Measurements from ENCODE around the gene GNAI1.

Gene GNAI1

DNA sequence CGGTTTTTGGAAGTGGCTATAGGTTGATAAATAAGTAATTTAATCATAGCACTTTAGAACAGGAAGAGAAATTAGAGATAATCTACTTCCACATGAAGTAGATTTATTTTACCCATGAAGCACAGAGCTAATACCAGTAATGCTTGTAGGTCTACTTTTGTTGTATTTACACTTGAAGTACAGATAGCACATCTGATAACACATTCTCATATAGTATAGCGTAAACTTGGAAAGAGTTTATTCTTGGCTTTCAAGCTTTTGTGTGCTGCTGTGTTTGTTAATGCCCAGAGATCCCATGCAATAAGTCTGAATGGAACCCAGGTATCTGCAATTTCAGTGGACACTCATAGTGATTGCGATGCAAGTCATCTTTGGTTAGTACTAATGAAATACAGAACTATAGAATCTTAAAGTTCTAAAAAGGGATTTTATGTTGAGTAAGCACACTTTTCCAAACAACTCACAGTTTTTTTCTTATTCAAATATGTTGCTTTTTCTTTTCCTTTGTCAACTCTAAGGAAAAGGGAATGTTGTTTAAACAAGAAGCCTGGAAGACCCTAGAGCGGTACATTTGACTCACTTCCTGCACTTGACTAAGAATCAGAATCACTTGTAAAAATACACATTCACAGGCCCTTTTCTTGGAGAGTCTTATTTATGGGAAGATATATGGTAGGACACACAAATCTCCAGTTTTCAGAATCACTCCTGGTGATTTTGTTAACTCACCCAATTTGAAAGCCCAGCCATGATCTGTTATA, 105.8 kb downstream of the GNAI1 start:
- Mint-ChIP-seq H3K27ac (no peak overlapping the region), H3K9me3 (no peaks in the 10 kb centered on the region), H3K27me3 (no peaks in the 10 kb centered on the region), H3K4me3 (no peak overlapping the region), H3K4me1 (no peaks in the 10 kb centered on the region), H3K36me3 (no peaks in the 10 kb centered on the region)

DNA sequence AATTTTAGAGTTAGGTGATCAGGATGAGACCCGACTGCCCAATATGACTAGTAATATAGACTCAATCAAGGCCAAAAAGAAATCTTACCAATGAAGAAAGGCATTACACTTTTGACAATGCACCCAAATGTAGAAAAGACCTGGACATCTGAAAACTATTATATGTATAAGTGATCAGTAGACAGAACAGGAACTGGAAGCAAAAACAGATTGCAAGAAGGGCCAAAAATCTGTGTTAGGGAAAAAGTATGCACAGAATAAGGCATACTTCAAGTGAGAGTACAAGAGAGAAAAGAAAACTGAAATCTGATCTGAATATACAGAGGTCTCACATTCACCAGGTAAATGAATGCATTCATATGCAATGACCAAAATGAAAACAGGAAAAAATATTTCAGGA, 107.0 kb downstream of the GNAI1 start:
- no peaks in the 10 kb centered on the region for H3K9me3 Mint-ChIP-seq
- H3K27ac Mint-ChIP-seq: no peak overlapping the region
- no peaks in the 10 kb centered on the region for H3K36me3 Mint-ChIP-seq
- H3K4me3 Mint-ChIP-seq: no peak overlapping the region
- H3K27me3 Mint-ChIP-seq: no peaks in the 10 kb centered on the region
- no peaks in the 10 kb centered on the region for H3K4me1 Mint-ChIP-seq

DNA sequence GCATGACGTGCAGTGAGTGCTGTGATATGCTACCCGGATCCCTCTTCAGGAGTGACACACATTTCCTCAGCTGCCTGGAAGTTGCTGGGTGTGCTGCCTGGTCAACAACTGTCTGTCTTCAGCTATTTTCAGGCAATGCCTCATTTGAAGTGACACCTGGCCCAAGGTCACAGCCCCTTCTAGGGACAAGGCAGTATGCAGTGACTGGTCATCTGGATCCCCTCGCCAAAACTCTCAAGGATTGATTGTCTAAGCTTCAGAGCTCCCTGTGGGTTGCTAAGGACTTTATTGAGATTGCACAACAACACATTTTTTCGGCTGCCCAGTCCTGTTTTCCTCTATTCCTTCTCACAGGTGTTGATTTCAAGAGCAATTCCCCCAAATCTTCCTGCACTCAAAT, 108.8 kb downstream of the GNAI1 start:
- H3K36me3 Mint-ChIP-seq: no peaks in the 10 kb centered on the region
- no peaks in the 10 kb centered on the region for H3K9me3 Mint-ChIP-seq
- H3K27ac Mint-ChIP-seq: no peak overlapping the region
- no peaks in the 10 kb centered on the region for H3K4me1 Mint-ChIP-seq
- no peak overlapping the region for H3K4me3 Mint-ChIP-seq
- H3K27me3 Mint-ChIP-seq: no peaks in the 10 kb centered on the region

DNA sequence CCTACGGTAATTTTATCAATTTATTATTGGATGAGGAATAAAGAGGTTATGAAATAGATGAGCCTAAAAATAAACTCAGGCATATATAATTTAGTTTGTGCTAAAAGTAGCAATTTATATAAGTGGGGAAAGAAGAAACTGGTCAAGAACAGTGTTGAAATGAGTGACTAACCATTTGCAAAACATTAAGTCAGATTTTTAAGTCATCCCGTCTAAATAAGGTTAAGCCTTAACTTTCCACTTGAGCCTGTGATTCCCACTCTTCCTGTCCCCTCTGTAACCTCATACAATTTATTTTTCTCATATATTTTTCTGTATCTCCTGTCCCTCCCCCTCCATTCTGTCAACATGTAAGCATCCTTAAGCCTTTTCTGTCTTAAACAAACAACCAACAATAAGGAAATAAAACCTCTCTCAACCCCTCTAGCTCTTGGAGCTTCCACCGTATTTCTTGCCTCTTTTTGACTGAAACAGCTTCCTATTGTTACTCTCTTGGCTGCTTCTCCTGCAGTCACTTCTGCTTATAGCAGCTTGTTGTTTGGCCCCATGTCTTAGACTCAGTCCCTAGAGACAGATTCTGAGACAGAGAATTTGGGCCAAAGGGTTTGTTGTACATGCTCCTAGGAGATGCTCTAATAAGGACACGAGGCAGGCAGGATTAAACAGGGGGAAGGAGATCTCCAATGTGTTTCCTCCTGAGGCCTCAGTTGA, 109.7 kb downstream of the GNAI1 start:
- Mint-ChIP-seq H3K27ac (no peak overlapping the region), H3K9me3 (no peaks in the 10 kb centered on the region), H3K27me3 (no peaks in the 10 kb centered on the region), H3K4me1 (no peaks in the 10 kb centered on the region), H3K4me3 (no peak overlapping the region), H3K36me3 (no peaks in the 10 kb centered on the region)

DNA sequence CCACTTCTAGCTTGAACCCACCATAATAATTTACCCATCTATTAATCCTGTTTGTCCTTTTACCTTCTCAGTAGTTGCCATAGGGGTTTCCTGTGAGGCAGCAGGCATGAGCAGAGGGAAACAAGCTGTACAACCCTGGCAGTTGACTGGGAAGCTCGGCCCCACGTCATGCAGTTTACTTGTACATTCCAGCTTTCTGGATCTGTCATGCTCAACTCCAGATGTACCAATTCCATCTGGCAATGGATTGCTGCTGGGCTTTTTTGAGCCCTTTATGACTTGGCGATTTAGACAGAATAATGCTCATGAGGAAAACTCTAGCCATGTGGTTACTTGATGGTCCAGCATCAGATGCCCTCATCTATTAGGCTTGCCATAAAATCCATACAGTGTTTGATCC, 112.5 kb downstream of the GNAI1 start:
- no peaks in the 10 kb centered on the region for H3K36me3 Mint-ChIP-seq
- H3K4me3 Mint-ChIP-seq: no peak overlapping the region
- H3K27ac Mint-ChIP-seq: no peak overlapping the region
- H3K27me3 Mint-ChIP-seq: no peaks in the 10 kb centered on the region
- H3K9me3 Mint-ChIP-seq: no peaks in the 10 kb centered on the region
- no peaks in the 10 kb centered on the region for H3K4me1 Mint-ChIP-seq

DNA sequence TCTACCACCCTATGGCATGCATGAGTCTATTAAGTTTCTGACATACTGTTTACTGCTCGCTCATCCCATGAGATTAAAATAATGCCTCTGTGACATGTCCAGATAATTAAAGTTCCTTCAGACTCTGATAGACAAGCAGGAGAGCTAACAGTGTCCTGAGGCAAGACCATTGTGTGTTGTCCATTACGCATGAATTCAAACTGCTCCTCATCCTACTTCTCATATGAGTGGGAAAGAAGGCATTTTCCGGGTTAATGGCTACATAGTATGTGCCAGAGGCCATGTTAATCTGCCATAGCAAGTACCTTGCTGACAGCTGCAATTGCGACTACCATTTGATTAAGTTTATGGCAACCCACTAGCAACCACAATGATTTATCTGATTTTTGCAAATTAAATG, 113.3 kb downstream of the GNAI1 start:
- Mint-ChIP-seq H3K27ac (no peak overlapping the region), H3K9me3 (no peaks in the 10 kb centered on the region), H3K4me3 (no peak overlapping the region), H3K4me1 (no peaks in the 10 kb centered on the region), H3K36me3 (no peaks in the 10 kb centered on the region), H3K27me3 (no peaks in the 10 kb centered on the region)

DNA sequence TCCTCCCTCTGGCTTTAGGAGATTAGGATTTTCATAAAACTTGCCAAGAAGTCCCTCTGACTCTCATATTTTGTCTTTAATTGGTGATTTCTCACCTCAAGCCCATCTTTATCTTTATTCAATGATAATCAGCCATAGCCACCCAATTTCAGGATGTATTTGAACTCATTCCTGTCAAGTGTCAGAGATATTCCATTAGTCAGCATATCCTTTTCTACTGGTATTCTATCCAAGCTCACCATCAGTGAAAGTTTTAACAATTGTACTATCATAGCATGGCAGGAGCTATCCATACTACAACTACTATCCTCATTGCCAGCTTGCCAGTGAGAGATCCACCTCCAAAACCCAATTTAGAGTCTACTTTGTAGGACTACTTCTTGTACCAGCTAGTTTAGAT, 114.6 kb downstream of the GNAI1 start:
- H3K27me3 Mint-ChIP-seq: no peaks in the 10 kb centered on the region

DNA sequence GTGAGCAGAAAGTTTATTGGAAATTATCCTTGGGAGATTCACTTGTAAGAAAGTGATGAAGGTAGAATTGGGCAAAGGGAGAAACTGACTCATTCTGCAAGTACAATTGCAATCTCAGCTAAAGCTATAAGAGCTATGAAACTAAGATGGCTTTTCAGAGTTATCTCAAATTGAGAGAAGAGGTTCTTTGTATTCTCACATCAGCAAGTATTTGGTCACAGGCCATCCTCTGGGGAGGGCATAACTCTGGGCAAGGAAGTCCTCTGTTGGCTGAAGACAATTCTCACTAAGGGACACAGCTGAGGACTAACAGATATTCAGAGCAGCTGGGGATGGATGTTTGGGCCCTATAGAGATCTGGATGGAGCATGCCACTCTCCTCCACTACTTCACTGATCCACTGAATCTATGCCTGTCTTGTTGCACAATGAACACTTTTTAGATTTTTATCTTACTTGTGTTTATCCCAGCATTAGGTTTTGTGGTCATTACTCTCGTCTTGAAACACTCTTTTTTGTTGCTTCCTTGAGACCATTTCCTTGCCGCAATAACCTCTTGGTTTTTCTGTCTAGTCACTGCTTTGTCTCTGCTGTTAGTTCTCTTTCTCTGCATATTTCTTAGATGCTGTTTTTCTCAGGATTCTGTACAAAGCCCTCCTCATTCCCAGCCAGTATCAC, 115.1 kb downstream of the GNAI1 start:
- no peaks in the 10 kb centered on the region for H3K36me3 Mint-ChIP-seq

More for the DNA sequence above, 114.6 kb downstream of the GNAI1 start:
- Mint-ChIP-seq H3K9me3 (no peaks in the 10 kb centered on the region), H3K36me3 (no peaks in the 10 kb centered on the region), H3K4me1 (no peaks in the 10 kb centered on the region), H3K27ac (no peak overlapping the region), H3K4me3 (no peak overlapping the region)

DNA sequence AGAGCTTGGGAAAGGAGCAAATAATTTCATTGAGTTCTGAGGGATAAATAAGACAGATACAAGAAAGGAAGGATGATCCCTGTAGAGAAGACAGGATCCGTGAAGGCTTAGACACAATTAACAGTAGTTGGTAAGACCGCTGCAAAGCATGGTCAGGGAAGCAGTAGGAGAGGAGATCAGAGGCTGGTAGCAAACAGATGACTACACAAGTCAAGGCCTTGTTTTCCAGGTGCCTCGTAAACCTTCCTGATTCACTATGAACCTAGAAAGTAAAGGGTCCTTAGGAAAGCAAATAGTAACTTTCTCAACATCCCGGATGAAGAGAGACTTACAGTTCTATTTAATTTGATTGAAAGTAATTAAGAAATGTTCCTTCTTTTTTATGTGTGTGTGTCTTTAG, 118.6 kb downstream of the GNAI1 start:
- Mint-ChIP-seq H3K36me3 (no peaks in the 10 kb centered on the region), H3K4me1 (no peaks in the 10 kb centered on the region), H3K27ac (no peak overlapping the region), H3K4me3 (no peak overlapping the region), H3K27me3 (no peaks in the 10 kb centered on the region), H3K9me3 (no peaks in the 10 kb centered on the region)

More for the DNA sequence above, 115.1 kb downstream of the GNAI1 start:
- Mint-ChIP-seq H3K9me3 (no peaks in the 10 kb centered on the region), H3K4me3 (no peak overlapping the region), H3K4me1 (no peaks in the 10 kb centered on the region), H3K27me3 (no peaks in the 10 kb centered on the region), H3K27ac (no peak overlapping the region)

DNA sequence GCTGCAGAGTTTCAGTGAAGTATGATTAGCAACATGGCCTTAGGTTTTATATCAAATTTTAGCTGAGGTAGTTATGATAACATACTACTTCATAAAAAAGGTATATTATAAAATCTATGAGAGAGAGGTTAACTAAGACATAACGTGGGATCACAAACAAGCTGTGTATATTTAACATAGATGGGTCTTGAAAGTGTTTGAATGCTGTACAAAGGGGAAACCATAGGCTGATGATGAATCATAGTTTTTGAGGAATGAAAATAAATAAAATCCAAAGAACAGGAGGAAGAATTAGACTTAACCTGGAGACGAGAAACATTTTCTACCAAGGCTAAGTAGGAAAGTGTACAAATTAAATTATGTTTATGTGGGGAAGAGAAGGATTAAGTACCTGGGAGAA, 119.0 kb downstream of the GNAI1 start:
- Mint-ChIP-seq H3K4me3 (no peak overlapping the region), H3K27me3 (no peaks in the 10 kb centered on the region), H3K9me3 (no peaks in the 10 kb centered on the region), H3K27ac (no peak overlapping the region), H3K36me3 (no peaks in the 10 kb centered on the region), H3K4me1 (no peaks in the 10 kb centered on the region)

DNA sequence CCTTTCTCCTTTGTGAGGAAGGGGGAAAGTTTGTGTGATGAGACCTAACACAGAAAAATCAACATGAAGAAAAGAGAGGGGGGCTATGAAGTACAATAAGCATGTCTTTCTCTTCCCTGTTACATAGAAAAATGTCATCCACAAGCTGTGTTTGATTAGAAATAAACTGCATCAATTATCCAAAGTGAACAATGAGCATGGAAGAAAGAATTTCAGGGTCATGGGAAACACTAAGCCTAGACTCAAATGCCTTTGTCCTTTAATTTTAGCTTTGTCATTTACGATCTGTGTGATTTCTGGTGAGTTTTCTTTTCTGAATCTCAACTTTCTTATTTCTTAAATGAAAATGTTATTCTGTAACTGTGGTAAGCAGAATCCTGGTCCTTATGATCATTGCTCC, 121.0 kb downstream of the GNAI1 start:
- Mint-ChIP-seq H3K4me3 (no peak overlapping the region), H3K27me3 (no peaks in the 10 kb centered on the region), H3K27ac (no peak overlapping the region), H3K9me3 (no peaks in the 10 kb centered on the region), H3K36me3 (no peaks in the 10 kb centered on the region), H3K4me1 (no peaks in the 10 kb centered on the region)

DNA sequence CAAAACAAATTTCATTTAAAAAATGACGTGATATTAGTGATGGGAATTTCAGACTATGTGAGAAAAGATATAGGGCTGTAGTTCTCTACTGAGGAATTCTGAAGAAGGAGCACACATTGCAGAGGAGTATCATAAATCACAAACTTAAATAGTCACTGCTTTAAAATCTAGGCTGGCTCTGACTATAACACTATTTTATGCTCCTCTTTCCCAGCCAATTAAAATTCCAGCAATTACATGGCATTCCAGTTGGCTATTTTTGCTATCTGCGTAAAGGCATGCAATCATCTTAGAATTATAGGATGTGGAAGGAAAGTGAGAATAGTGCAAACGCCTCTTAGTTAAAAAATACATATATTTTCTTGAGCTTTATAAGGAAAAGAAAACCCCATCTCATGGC, 123.1 kb downstream of the GNAI1 start:
- Mint-ChIP-seq H3K27ac (no peak overlapping the region), H3K27me3 (no peaks in the 10 kb centered on the region), H3K9me3 (no peaks in the 10 kb centered on the region), H3K4me3 (no peak overlapping the region), H3K36me3 (no peaks in the 10 kb centered on the region), H3K4me1 (no peaks in the 10 kb centered on the region)

DNA sequence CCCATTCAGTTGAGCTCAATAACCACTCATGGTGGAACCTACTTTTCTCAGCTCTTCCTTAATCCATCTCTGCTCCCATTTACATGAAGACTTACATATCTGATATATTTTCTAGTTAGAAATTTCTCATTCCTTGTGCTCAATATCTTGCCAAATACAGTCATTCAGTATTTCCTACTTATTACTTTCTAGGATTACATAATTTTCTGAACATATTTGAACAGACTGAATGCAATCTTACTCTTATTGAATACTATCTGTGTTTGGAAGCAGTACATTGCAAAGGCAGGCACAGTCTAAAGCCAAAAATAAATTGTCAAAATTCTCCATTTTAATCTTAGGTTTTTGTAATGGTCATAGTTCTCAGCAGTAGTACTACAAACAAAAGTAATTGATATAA, 126.0 kb downstream of the GNAI1 start:
- peaks cover 1% of the 10 kb centered on the region for H3K27me3 Mint-ChIP-seq
- H3K27ac Mint-ChIP-seq: no peak overlapping the region
- H3K9me3 Mint-ChIP-seq: no peaks in the 10 kb centered on the region
- no peak overlapping the region for H3K4me3 Mint-ChIP-seq
- no peaks in the 10 kb centered on the region for H3K4me1 Mint-ChIP-seq
- no peaks in the 10 kb centered on the region for H3K36me3 Mint-ChIP-seq

DNA sequence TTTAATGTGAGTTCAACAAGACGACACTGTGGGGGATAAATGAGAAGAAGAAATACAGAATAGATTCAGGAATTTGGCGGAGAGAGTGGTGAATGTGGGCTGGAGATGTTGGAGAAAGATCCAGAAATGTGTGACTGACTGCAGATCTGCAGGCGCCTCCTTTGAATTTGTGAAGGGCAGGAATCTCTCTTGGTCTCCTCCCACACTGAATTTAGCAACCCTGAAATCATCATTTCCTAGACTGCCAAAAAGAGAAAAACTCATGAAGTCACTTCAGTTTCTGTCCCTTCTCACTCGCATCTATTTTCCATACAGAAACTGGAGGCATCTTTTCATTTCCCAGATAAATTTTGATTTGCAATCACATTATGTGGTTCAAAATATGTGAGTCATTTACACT, 128.7 kb downstream of the GNAI1 start:
- no peaks in the 10 kb centered on the region for H3K9me3 Mint-ChIP-seq
- no peaks in the 10 kb centered on the region for H3K4me1 Mint-ChIP-seq
- H3K27me3 Mint-ChIP-seq: peaks cover 1% of the 10 kb centered on the region
- no peak overlapping the region for H3K27ac Mint-ChIP-seq
- H3K4me3 Mint-ChIP-seq: no peak overlapping the region
- no peaks in the 10 kb centered on the region for H3K36me3 Mint-ChIP-seq

DNA sequence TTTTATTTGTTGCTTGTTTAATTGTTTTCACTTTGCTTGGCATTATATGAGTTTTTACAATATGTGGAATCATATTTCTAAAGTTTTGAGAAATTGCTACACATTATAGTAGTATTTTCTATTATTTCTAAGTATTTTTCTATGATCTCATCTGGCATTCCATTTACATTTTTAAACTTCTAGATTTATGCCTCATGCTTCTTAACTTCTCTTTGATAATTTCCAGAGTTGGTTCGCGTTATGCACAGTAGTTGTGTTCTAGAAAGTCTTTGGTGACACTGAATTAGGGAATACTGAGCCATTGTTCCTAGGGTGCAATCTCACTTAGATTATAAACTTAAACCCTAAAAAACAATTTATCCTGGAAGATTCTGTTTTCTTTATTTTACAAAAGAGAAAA, 129.2 kb downstream of the GNAI1 start:
- Mint-ChIP-seq H3K4me3 (no peak overlapping the region), H3K4me1 (no peaks in the 10 kb centered on the region), H3K27ac (no peak overlapping the region), H3K36me3 (no peaks in the 10 kb centered on the region), H3K27me3 (peaks cover 1% of the 10 kb centered on the region), H3K9me3 (no peaks in the 10 kb centered on the region)

DNA sequence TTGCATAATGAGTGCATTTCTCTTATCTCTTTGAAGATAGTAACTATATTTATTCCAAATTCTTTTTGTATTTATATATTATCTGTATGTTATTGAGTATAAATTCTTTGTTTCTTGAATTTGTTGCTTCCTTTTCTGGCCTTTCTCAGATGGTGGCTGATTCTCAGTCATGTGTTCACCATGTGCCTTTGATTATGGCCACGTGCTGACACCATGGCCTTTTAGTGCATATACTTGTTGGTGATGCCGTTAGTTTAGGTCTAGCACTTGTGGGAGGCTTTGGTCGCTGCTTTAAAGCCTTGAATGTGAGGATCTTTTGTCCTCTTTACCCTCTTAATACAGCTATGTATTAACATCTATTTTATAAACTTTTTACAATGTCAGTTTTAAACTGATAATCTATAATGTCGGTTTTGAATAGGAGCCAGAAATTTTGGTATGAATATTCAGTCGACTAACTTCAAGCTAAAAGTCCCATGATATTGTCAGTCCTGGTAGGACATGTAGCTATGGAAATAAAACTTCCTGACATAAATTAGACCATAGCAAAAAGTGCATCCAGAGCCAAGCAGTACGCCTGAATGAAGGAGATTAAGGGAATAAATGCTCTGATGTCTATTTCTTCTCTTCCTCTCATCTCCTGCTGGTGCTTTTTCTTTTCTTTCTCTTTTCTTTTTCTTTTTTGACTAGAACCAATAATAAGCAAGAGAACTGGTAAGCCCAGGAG, 130.3 kb downstream of the GNAI1 start:
- Mint-ChIP-seq H3K36me3 (no peaks in the 10 kb centered on the region), H3K27ac (no peak overlapping the region)

More for the DNA sequence above, 130.3 kb downstream of the GNAI1 start:
- Mint-ChIP-seq H3K9me3 (no peaks in the 10 kb centered on the region), H3K4me1 (no peaks in the 10 kb centered on the region), H3K27me3 (peaks cover 1% of the 10 kb centered on the region), H3K4me3 (no peak overlapping the region)
